Neural cell (in vitro differentiated cells): ENCODE results near the gene GATB. TPM values are rescaled to one million over a fixed set of nuclear protein-coding genes. Genes with fewer than 3 reads are reported as not detected.

ENCODE experiments used
- H2AFZ ChIP-seq: fragments of 200-600, 300-800 bp; sonication (generic), shearing (Covaris generic); 2 replicates; pipeline ENCODE4 v1.6.0; 2014; ENCODE audit warnings: low read depth, mild to moderate bottlenecking, antibody characterized with exemption, low read length, moderate library complexity
- H3F3A ChIP-seq: fragments of 200-600 bp; shearing (Covaris generic); 2 replicates; pipeline ENCODE4 v1.6.1; 2016; ENCODE audit warnings: mild to moderate bottlenecking, moderate library complexity, mixed read lengths, antibody characterized with exemption, low read length; ENCODE audit not compliant: insufficient read depth, poor library complexity, severe bottlenecking
- H3K27ac ChIP-seq: fragments of 200-600, 300-800 bp; sonication (generic), shearing (Covaris generic); 2 replicates; pipeline ENCODE4 v1.5.1; 2014; ENCODE audit warnings: mild to moderate bottlenecking, low read length, moderate library complexity
- H3K27me3 ChIP-seq: fragments of 300-800, 200-600 bp; sonication (generic), shearing (Covaris generic); 2 replicates; pipeline ENCODE4 v1.6.0; 2014; ENCODE audit warnings: mild to moderate bottlenecking, low read depth, low read length, moderate library complexity; ENCODE audit not compliant: insufficient read depth
- H3K36me3 ChIP-seq: fragments of 300-800, 200-600 bp; sonication (generic), shearing (Covaris generic); 2 replicates; pipeline ENCODE4 v1.5.1; 2014; ENCODE audit warnings: mild to moderate bottlenecking, antibody characterized with exemption, low read length, moderate library complexity; ENCODE audit not compliant: insufficient read depth
- H3K4me2 ChIP-seq: fragments of 300-800, 200-600 bp; sonication (generic), shearing (Covaris generic); 2 replicates; pipeline ENCODE4 v1.6.0; 2014; ENCODE audit warnings: mild to moderate bottlenecking, low read length
- H3K4me3 ChIP-seq: fragments of 300-800, 200-600 bp; sonication (generic), shearing (Covaris generic); 2 replicates; pipeline ENCODE4 v1.5.1; 2014; ENCODE audit warnings: mild to moderate bottlenecking, low read length, moderate library complexity
- H3K79me2 ChIP-seq: fragments of 200-600 bp; shearing (Covaris generic); replicated peaks from 2 replicates; pipeline ENCODE4 v1.6.0; 2014; ENCODE audit warnings: mild to moderate bottlenecking, low read length, moderate library complexity; ENCODE audit not compliant: insufficient read depth
- H3K9ac ChIP-seq: fragments of 300-800, 200-600 bp; sonication (generic), shearing (Covaris generic); 2 replicates; pipeline ENCODE4 v1.6.1; 2016; ENCODE audit warnings: mild to moderate bottlenecking, low read length, mixed read lengths
- H3K9me2 ChIP-seq: fragments of 200-600 bp; shearing (Covaris generic); 2 replicates; pipeline ENCODE4 v1.6.1; 2016; ENCODE audit warnings: mild to moderate bottlenecking, low read length, mixed read lengths; ENCODE audit not compliant: insufficient read depth
- H3K9me3 ChIP-seq: fragments of 200-600, 300-800 bp; sonication (generic), shearing (Covaris generic); 2 replicates; pipeline ENCODE4 v1.6.1; 2016; ENCODE audit warnings: mild to moderate bottlenecking, mixed run types, low read length, moderate library complexity, mixed read lengths
- H4K20me1 ChIP-seq: fragments of 200-600 bp; shearing (Covaris generic); 2 replicates; pipeline ENCODE4 v1.6.1; 2016; ENCODE audit warnings: mild to moderate bottlenecking, mixed run types; ENCODE audit not compliant: insufficient read depth
- EP300 ChIP-seq: fragments of 450-650 bp; conservative IDR thresholded peaks from 2 replicates; pipeline ENCODE4 v1.6.1; 2014; ENCODE audit warnings: antibody characterized with exemption, mild to moderate bottlenecking, moderate library complexity; ENCODE audit not compliant: poor library complexity, severe bottlenecking
- EZH2 ChIP-seq: fragments of 200-600, 300-800 bp; shearing (Covaris generic), sonication (generic); IDR thresholded peaks from 2 replicates; pipeline ENCODE4 v1.6.1; 2014; ENCODE audit warnings: antibody characterized with exemption, low read length, borderline replicate concordance, mild to moderate bottlenecking; ENCODE audit not compliant: insufficient read depth, poor library complexity, severe bottlenecking
- MXI1 ChIP-seq: fragments of 450-650 bp; conservative IDR thresholded peaks from 2 replicates; pipeline ENCODE4 v1.6.1; 2014; ENCODE audit warnings: antibody characterized with exemption, mild to moderate bottlenecking; ENCODE audit not compliant: poor library complexity, severe bottlenecking
- POLR2AphosphoS5 ChIP-seq: IDR thresholded peaks from 2 replicates; pipeline ENCODE4 v1.6.1; 2012
- RAD21 ChIP-seq: fragments of 450-650 bp; conservative IDR thresholded peaks from 2 replicates; pipeline ENCODE4 v1.6.1; 2014; ENCODE audit warnings: antibody characterized with exemption, mild to moderate bottlenecking, moderate library complexity
- SMC3 ChIP-seq: fragments of 450-650 bp; conservative IDR thresholded peaks from 2 replicates; pipeline ENCODE4 v1.6.1; 2014; ENCODE audit warnings: antibody characterized with exemption, mild to moderate bottlenecking, moderate library complexity; ENCODE audit not compliant: poor library complexity
- TAF1 ChIP-seq: IDR thresholded peaks from 2 replicates; pipeline ENCODE4 v1.6.1; 2012; ENCODE audit warnings: low read depth
- polyA minus RNA-seq: library from RNA; depleted of rRNA, polyadenylated mRNA; stranded (reverse); fragments of >200 nt; gene quantifications from 2 replicates; pipeline ENCODE4 v1.2.3, GENCODE V29; 2014
- polyA plus RNA-seq: library from polyadenylated mRNA; depleted of rRNA; stranded (reverse); fragments of >200 nt; gene quantifications from 2 replicates; pipeline ENCODE4 v1.2.3, GENCODE V29; 2014
- TF ChIP-seq, protein P1 (sequence below): IDR thresholded peaks from 2 replicates; pipeline ENCODE4 v1.6.1; 2012; ENCODE audit warnings: borderline replicate concordance
- TF ChIP-seq, protein P2 (sequence below): fragments of 450-650 bp; IDR thresholded peaks from 2 replicates; pipeline ENCODE4 v1.5.1; 2014; ENCODE audit warnings: antibody characterized with exemption, mild to moderate bottlenecking, moderate library complexity; ENCODE audit not compliant: poor library complexity, severe bottlenecking

Gene GATB, protein sequence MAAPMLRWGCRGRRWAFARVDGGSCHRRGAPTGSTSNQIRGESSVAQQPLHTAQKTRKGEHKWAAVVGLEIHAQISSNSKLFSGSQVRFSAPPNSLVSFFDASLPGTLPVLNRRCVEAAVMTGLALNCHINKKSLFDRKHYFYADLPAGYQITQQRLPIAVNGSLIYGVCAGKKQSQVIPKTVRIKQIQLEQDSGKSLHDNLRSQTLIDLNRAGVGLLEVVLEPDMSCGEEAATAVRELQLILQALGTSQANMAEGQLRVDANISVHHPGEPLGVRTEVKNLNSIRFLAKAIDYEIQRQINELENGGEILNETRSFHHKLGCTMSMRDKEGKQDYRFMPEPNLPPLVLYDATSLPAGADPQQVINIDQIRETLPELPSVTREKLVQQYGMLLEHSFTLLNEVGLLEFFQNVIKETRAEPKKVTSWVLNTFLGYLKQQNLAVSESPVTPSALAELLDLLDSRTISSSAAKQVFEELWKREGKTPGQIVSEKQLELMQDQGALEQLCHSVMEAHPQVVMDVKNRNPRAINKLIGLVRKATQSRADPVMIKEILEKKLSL
- polyA plus RNA-seq (15.3 and 18.8 TPM in 2 replicates), polyA minus RNA-seq (18.5 and 21.9 TPM in 2 replicates)

DNA sequence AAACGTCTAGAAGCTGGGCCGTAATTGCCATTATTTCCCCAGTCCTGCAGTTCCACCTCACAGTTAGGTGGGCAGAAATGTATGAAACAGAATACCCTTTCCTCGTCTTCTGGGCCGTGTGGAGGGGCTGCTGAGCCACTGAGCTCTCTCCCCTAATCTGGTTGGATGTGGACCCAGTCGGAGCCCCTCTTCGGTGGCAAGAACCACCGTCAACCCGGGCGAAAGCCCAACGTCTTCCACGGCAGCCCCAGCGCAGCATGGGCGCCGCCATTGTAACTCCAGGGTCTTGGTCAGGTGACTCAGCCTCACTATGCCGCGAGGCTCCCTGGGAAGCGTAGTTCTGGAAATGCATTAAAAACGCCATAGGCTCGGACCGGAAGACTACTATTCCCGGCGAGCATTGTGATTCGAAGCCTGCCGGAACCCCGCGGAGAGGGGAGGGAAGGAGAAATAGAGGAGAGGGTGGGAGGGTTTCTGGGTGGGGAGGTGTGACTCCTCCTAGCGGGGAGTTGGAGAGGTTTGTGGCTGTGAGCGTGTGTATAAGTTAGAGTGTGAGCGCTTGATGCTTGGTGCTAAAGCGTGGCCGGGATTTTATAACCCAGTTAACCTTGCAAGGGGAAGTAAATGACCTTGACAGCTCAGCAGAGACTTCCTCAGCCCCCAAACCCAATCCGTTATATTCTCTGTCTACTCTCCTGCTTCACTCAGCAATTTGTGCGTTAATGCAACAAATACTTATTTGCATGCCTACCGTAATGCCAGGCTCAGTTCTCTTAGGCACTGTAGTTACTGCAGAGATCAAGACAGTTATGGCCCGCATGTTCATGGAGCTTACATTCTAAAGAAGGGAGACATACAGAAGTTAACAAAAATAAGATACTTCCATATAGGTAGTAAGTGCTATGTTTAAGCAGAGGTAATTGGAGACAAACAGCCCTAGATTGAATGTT lies at the start of gene GATB:
Gene GATB (minus strand): TSS at position 296 of the 950 bp plus-strand sequence. CDS start 25 bp downstream, at position 271.
- Histone ChIP-seq H3K9ac (peak within 1 kb of the TSS; percentile 70), H3K27ac (peak within 1 kb of the TSS; percentile 55), H2AFZ (peak within 1 kb of the TSS; percentile 48), H3K79me2 (no peaks in the 10 kb centered on the region), H3K9me2 (no peaks in the 10 kb centered on the region), H3K9me3 (no peaks in the 10 kb centered on the region), H3K4me2 (peak within 1 kb of the TSS; percentile 86), H3F3A (no peaks in the 10 kb centered on the region), H4K20me1 (no peaks in the 10 kb centered on the region), H3K4me3 (peak within 1 kb of the TSS; percentile 72), H3K27me3 (no peaks in the 10 kb centered on the region), H3K36me3 (no peaks in the 10 kb centered on the region)
- TF ChIP-seq, protein P1, sequence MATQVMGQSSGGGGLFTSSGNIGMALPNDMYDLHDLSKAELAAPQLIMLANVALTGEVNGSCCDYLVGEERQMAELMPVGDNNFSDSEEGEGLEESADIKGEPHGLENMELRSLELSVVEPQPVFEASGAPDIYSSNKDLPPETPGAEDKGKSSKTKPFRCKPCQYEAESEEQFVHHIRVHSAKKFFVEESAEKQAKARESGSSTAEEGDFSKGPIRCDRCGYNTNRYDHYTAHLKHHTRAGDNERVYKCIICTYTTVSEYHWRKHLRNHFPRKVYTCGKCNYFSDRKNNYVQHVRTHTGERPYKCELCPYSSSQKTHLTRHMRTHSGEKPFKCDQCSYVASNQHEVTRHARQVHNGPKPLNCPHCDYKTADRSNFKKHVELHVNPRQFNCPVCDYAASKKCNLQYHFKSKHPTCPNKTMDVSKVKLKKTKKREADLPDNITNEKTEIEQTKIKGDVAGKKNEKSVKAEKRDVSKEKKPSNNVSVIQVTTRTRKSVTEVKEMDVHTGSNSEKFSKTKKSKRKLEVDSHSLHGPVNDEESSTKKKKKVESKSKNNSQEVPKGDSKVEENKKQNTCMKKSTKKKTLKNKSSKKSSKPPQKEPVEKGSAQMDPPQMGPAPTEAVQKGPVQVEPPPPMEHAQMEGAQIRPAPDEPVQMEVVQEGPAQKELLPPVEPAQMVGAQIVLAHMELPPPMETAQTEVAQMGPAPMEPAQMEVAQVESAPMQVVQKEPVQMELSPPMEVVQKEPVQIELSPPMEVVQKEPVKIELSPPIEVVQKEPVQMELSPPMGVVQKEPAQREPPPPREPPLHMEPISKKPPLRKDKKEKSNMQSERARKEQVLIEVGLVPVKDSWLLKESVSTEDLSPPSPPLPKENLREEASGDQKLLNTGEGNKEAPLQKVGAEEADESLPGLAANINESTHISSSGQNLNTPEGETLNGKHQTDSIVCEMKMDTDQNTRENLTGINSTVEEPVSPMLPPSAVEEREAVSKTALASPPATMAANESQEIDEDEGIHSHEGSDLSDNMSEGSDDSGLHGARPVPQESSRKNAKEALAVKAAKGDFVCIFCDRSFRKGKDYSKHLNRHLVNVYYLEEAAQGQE, result peak; percentile 81
- peak; percentile 59 for TF ChIP-seq EP300
- peak; percentile 68 for TF ChIP-seq TAF1
- TF ChIP-seq EZH2, result no peak
- TF ChIP-seq, protein P2, sequence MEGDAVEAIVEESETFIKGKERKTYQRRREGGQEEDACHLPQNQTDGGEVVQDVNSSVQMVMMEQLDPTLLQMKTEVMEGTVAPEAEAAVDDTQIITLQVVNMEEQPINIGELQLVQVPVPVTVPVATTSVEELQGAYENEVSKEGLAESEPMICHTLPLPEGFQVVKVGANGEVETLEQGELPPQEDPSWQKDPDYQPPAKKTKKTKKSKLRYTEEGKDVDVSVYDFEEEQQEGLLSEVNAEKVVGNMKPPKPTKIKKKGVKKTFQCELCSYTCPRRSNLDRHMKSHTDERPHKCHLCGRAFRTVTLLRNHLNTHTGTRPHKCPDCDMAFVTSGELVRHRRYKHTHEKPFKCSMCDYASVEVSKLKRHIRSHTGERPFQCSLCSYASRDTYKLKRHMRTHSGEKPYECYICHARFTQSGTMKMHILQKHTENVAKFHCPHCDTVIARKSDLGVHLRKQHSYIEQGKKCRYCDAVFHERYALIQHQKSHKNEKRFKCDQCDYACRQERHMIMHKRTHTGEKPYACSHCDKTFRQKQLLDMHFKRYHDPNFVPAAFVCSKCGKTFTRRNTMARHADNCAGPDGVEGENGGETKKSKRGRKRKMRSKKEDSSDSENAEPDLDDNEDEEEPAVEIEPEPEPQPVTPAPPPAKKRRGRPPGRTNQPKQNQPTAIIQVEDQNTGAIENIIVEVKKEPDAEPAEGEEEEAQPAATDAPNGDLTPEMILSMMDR, result peak; percentile 61
- TF ChIP-seq RAD21, result peak; percentile 65
- TF ChIP-seq SMC3, result peak; percentile 66
- TF ChIP-seq POLR2AphosphoS5, result peak; percentile 92
- peak; percentile 99 for TF ChIP-seq MXI1

DNA sequence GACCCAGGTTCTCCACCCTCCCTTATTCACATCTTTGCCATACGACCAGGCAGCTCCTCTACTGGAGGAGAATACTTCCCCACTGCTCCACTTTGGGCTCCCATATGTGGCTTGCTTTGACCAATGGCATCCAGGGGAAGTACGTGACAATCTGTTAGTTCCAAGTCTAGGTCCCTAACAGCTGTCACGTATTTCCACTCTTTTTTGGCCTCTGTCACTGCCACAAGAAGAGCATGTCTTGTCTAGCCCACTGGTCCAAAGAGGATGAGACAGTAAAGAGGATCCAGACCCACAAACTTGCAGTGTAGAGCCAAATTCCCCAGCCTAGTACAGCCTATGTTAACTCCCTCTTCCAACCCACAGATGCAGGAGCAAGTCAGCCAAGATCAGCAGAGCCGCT lies 49.7 kb upstream of the GATB start:
- no peaks in the 10 kb centered on the region for H3K79me2 ChIP-seq
- no peaks in the 10 kb centered on the region for H3K27me3 ChIP-seq
- no peaks in the 10 kb centered on the region for H3F3A ChIP-seq
- H3K4me3 ChIP-seq, result no peak overlapping the region
- no peaks in the 10 kb centered on the region for H3K9me2 ChIP-seq
- no peak for TF ChIP-seq SMC3
- TF ChIP-seq EZH2, result no peak
- TF ChIP-seq, protein P2, result no peak
- TF ChIP-seq, protein P1, result no peak
- TF ChIP-seq MXI1, result no peak
- no peak for TF ChIP-seq RAD21
- TF ChIP-seq POLR2AphosphoS5, result no peak
- H2AFZ ChIP-seq, result no peak overlapping the region
- no peaks in the 10 kb centered on the region for H4K20me1 ChIP-seq
- H3K4me2 ChIP-seq, result no peak overlapping the region
- H3K9me3 ChIP-seq, result no peaks in the 10 kb centered on the region
- no peak overlapping the region for H3K27ac ChIP-seq
- no peaks in the 10 kb centered on the region for H3K36me3 ChIP-seq
- H3K9ac ChIP-seq, result no peak overlapping the region
